IMR-90 (cell line): ENCODE measurements around the gene RAP1A. TPM values are rescaled to one million over a fixed set of nuclear protein-coding genes. Genes with fewer than 3 reads are reported as not detected.
A peak's percentile ranks its signal among the peaks of the same experiment; 100 is the strongest.

Experiments
- ATAC-seq: fragments of 200-7000 bp; cut with Tn5 transposase; 2 replicates; pipeline ENCODE4 v1.9.1; 2020; ENCODE audit warnings: low read depth, mild to moderate bottlenecking, moderate library complexity
- BruUV-seq: library from RNA; stranded (reverse); fragments of 400-500 nt; replicated peaks from 2 replicates; lab custom pipeline; 2021; lab: Mats Ljungman, UMichigan
- CTCF ChIA-PET: fragments of 300-600 bp; formaldehyde crosslinking; extraction: SDS; loops from one replicate; lab custom pipeline; 2021; ENCODE audit warnings: antibody characterized with exemption; lab: Yijun Ruan, JAX
- POLR2A ChIA-PET: fragments of 300-600 bp; sonication (Branson Sonifier 250); formaldehyde crosslinking; loops from one replicate; lab custom pipeline; 2022; ENCODE audit warnings: antibody characterized with exemption; ENCODE audit not compliant: unreplicated experiment; lab: Charles Lee
- DNase-seq: peaks from one replicate; pipeline ENCODE4 v3.0.0; 2013
- H2AFZ ChIP-seq: replicated peaks from 2 replicates; pipeline ENCODE3; 2013; ENCODE audit warnings: low read length, mild to moderate bottlenecking; ENCODE audit not compliant: poor library complexity
- H2AK5ac ChIP-seq: 2 replicates; pipeline ENCODE4 v1.6.1; 2013; ENCODE audit warnings: low read depth, low read length, inconsistent platforms
- H2AK9ac ChIP-seq: replicated peaks from 2 replicates; pipeline ENCODE3; 2013; ENCODE audit warnings: mild to moderate bottlenecking, low read depth, low read length, moderate library complexity; ENCODE audit not compliant: poor library complexity
- H2BK120ac ChIP-seq: 2 replicates; pipeline ENCODE4 v1.6.1; 2013; ENCODE audit warnings: low read depth, low read length, inconsistent platforms
- H2BK15ac ChIP-seq: 3 replicates; pipeline ENCODE4 v1.6.1; 2013; ENCODE audit warnings: low read depth, low read length, inconsistent platforms
- H2BK20ac ChIP-seq: 2 replicates; pipeline ENCODE4 v1.6.1; 2013; ENCODE audit warnings: low read depth, mild to moderate bottlenecking, inconsistent platforms, low read length, moderate library complexity
- H2BK5ac ChIP-seq: 2 replicates; pipeline ENCODE4 v1.6.1; 2013; ENCODE audit warnings: mild to moderate bottlenecking, low read depth, low read length, inconsistent platforms; ENCODE audit not compliant: poor library complexity, severe bottlenecking
- H3K14ac ChIP-seq: replicated peaks from 2 replicates; pipeline ENCODE4 v1.6.1; 2013; ENCODE audit warnings: low read depth, low read length, inconsistent platforms
- H3K18ac ChIP-seq: 2 replicates; pipeline ENCODE4 v1.6.1; 2013; ENCODE audit warnings: low read depth, low read length, control low read depth
- H3K23ac ChIP-seq: 2 replicates; pipeline ENCODE4 v1.6.1; 2013; ENCODE audit warnings: low read depth, low read length, inconsistent platforms
- H3K27ac ChIP-seq: 2 replicates; pipeline ENCODE4 v1.5.1; 2013; ENCODE audit warnings: mild to moderate bottlenecking, control low read depth, low read length; ENCODE audit not compliant: insufficient read depth
- H3K27me3 ChIP-seq: 2 replicates; pipeline ENCODE4 v1.6.1; 2013; ENCODE audit warnings: low read length; ENCODE audit not compliant: control insufficient read depth, insufficient read depth
- H3K36me3 ChIP-seq: 2 replicates; pipeline ENCODE4 v1.6.1; 2013; ENCODE audit warnings: low read length, mixed read lengths; ENCODE audit not compliant: control insufficient read depth, insufficient read depth
- H3K4ac ChIP-seq: 2 replicates; pipeline ENCODE4 v1.6.1; 2013; ENCODE audit warnings: low read depth, low read length, inconsistent platforms
- H3K4me1 ChIP-seq: 2 replicates; pipeline ENCODE4 v1.6.1; 2013; ENCODE audit warnings: low read length, mixed read lengths; ENCODE audit not compliant: control insufficient read depth, insufficient read depth
- H3K4me2 ChIP-seq: 2 replicates; pipeline ENCODE4 v1.6.1; 2013; ENCODE audit warnings: low read depth, mild to moderate bottlenecking, control low read depth, low read length, moderate library complexity
- H3K4me3 ChIP-seq: 2 replicates; pipeline ENCODE4 v1.5.1; 2013; ENCODE audit warnings: low read depth, mild to moderate bottlenecking, control low read depth, low read length, moderate library complexity; ENCODE audit not compliant: insufficient read depth
- H3K56ac ChIP-seq: 2 replicates; pipeline ENCODE4 v1.6.1; 2013; ENCODE audit warnings: low read length, inconsistent platforms; ENCODE audit not compliant: insufficient read depth; ENCODE audit errors: extremely low read depth
- H3K79me1 ChIP-seq, 2 experiments: 2 replicates each; pipeline ENCODE4 v1.6.1; 2013; ENCODE audit warnings: low read length in 2 of 2, inconsistent platforms in 1 of 2, low read depth in 1 of 2
- H3K9ac ChIP-seq: 2 replicates; pipeline ENCODE4 v1.6.1; 2013; ENCODE audit warnings: low read depth, low read length, control low read depth
- H3K9me1 ChIP-seq: 2 replicates; pipeline ENCODE4 v1.6.1; 2013; ENCODE audit warnings: low read length, inconsistent platforms; ENCODE audit not compliant: insufficient read depth
- H3K9me3 ChIP-seq: 2 replicates; pipeline ENCODE4 v1.6.1; 2013; ENCODE audit warnings: low read length; ENCODE audit not compliant: control insufficient read depth, insufficient read depth
- H4K20me1 ChIP-seq: 2 replicates; pipeline ENCODE4 v1.6.1; 2013; ENCODE audit warnings: low read length, inconsistent platforms; ENCODE audit not compliant: insufficient read depth
- H4K5ac ChIP-seq: 2 replicates; pipeline ENCODE4 v1.6.1; 2013; ENCODE audit warnings: mild to moderate bottlenecking, low read depth, low read length, control low read depth
- H4K8ac ChIP-seq, 2 experiments: 2 replicates each; pipeline ENCODE4 v1.6.1; 2013; ENCODE audit warnings: low read depth in 2 of 2, low read length in 2 of 2, control low read depth in 1 of 2, inconsistent platforms in 1 of 2
- H4K91ac ChIP-seq: 2 replicates; pipeline ENCODE4 v1.6.1; 2013; ENCODE audit warnings: low read depth, low read length, inconsistent platforms; ENCODE audit not compliant: insufficient read depth
- FOS ChIP-seq: fragments of 150-350 bp; IDR thresholded peaks from 2 replicates; pipeline ENCODE4 v1.6.1; 2016; ENCODE audit warnings: low read depth, low read length
- MAFK ChIP-seq: IDR thresholded peaks from 2 replicates; pipeline ENCODE4 v1.6.1; 2012; ENCODE audit warnings: low read depth, low read length, improper control_type of control experiment
- MAZ ChIP-seq: IDR thresholded peaks from 2 replicates; pipeline ENCODE4 v1.6.1; 2012; ENCODE audit warnings: low read depth, mild to moderate bottlenecking, low read length, improper control_type of control experiment, moderate library complexity, borderline replicate concordance
- NFE2L2 ChIP-seq: fragments of 150-350 bp; IDR thresholded peaks from 2 replicates; pipeline ENCODE4 v1.6.1; 2016; ENCODE audit warnings: low read depth, mild to moderate bottlenecking, low read length
- POLR2A ChIP-seq: IDR thresholded peaks from 2 replicates; pipeline ENCODE4 v1.6.1; 2012; ENCODE audit warnings: mild to moderate bottlenecking, low read depth, low read length
- WGBS, 2 experiments: methylation state at CpG; one replicate each; pipeline versions ENCODE4 v1.1.5 to v1.1.7; 2013; ENCODE audit warnings: missing lambda C conversion rate in 2 of 2; ENCODE audit not compliant: insufficient read length in 1 of 2; ENCODE audit errors: extremely low coverage in 2 of 2; 5-methylcytosine and 5-hydroxymethylcytosine counted together
- dilution Hi-C: fragments of 300-500 bp; cut with HindIII; formaldehyde crosslinking; loops from one replicate; pipeline ENCODE4 v1.14.3; 2018; ENCODE audit warnings: low sequenced_read_pairs; ENCODE audit not compliant: unreplicated experiment
- in situ Hi-C: fragments of 300-500 bp; cut with MboI; formaldehyde crosslinking; loops from 3 replicates; pipeline ENCODE4 v1.14.3; 2019; ENCODE audit warnings: low sequenced_read_pairs, inconsistent platforms, mixed read lengths
- intact Hi-C: fragments of 100-400 bp; cut with micrococcal nuclease; formaldehyde crosslinking; loops from 2 replicates; pipeline ENCODE4 v1.10.0; 2022
- polyA plus RNA-seq, 3 experiments: library from polyadenylated mRNA; depleted of rRNA; stranded (reverse); fragments of >200 nt; gene quantifications; 2 replicates each; pipeline ENCODE4 v1.2.3, GENCODE V29; 2012; ENCODE audit warnings: low replicate concordance in 1 of 3
- total RNA-seq: library from RNA; depleted of rRNA; stranded (reverse); fragments of >200 nt; gene quantifications from 2 replicates; pipeline ENCODE4 v1.2.3, GENCODE V29; 2012
- TF ChIP-seq, protein P1 (sequence below): fragments of 150-350 bp; IDR thresholded peaks from 2 replicates; pipeline ENCODE4 v1.6.1; 2017; ENCODE audit warnings: mild to moderate bottlenecking, antibody characterized with exemption, low read length, low read depth
- TF ChIP-seq, protein P2 (sequence below): conservative IDR thresholded peaks from 2 replicates; pipeline ENCODE4 v1.5.1; 2012; ENCODE audit warnings: mild to moderate bottlenecking, low read depth, low read length, improper control_type of control experiment

Gene RAP1A
- total and polyA plus RNA-seq, 2 of the 4 experiments (the other 2 are of a cell fraction), result 18.1 to 43.6 TPM

DNA sequence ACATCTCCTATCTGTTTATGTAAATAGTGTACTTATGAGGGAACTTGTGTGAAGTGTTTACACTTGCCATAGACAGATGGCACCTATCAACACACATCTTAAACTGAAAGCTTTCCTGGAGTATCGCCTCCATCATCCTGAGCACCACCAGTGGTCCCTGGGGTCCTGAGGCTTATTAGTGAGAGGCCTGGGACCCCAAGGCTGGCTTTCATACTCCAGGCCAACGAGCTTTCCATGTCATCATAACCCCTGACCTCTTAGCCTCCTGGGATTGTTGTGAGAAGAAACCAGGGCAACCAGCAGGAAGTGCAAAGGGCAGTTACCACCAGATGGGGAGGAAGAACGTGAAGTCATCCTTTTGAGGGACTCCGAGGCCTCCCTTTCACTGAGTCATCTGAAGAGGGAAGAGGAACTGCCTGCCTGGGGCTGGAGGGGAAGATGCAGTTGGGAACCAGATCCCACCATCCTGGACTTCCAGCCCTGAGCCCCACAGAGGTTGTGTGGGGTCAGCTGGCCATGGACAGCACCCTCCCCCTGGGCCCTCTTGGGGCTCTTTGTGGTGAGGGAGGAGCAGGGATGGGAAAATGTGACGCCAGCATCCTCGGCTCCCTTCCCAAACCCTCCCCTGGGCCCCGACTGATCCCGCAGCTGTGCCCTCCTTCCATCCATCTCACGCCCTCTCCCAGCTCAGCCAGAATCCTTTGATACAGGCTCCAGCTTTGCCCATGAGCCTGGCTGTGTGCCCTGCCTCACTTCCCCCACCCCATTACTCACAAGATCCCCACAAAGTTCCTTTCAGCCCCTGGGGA is 113.8 kb downstream of the RAP1A start:
- TF ChIP-seq POLR2A (peak; percentile 26; the same call in 1 of the 2 replicates), NFE2L2 (peak; percentile 62; the same call in 1 of the 2 replicates), FOS (peak; percentile 52), MAFK (no peak; the same call in 1 of the 2 replicates), MAZ (0 out of 2 replicates have a peak, but pooled peaks have one; percentile 44)
- TF ChIP-seq, protein P1, sequence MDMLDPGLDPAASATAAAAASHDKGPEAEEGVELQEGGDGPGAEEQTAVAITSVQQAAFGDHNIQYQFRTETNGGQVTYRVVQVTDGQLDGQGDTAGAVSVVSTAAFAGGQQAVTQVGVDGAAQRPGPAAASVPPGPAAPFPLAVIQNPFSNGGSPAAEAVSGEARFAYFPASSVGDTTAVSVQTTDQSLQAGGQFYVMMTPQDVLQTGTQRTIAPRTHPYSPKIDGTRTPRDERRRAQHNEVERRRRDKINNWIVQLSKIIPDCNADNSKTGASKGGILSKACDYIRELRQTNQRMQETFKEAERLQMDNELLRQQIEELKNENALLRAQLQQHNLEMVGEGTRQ, result 0 out of 2 replicates have a peak, but pooled peaks have one; percentile 2
- TF ChIP-seq, protein P2, sequence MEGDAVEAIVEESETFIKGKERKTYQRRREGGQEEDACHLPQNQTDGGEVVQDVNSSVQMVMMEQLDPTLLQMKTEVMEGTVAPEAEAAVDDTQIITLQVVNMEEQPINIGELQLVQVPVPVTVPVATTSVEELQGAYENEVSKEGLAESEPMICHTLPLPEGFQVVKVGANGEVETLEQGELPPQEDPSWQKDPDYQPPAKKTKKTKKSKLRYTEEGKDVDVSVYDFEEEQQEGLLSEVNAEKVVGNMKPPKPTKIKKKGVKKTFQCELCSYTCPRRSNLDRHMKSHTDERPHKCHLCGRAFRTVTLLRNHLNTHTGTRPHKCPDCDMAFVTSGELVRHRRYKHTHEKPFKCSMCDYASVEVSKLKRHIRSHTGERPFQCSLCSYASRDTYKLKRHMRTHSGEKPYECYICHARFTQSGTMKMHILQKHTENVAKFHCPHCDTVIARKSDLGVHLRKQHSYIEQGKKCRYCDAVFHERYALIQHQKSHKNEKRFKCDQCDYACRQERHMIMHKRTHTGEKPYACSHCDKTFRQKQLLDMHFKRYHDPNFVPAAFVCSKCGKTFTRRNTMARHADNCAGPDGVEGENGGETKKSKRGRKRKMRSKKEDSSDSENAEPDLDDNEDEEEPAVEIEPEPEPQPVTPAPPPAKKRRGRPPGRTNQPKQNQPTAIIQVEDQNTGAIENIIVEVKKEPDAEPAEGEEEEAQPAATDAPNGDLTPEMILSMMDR, result no peak
- Histone ChIP-seq H3K4ac (peak overlapping the region; percentile 72), H3K36me3 (no peaks in the 10 kb centered on the region), H3K27ac (peak overlapping the region; percentile 45), H3K79me1 (peaks cover 18 to 68% of the 10 kb centered on the region in 2 experiments; a peak in 2 of 4 replicates), H2BK20ac (peak overlapping the region; percentile 15; the same call in 1 of the 2 replicates), H3K4me1 (peaks cover 35% of the 10 kb centered on the region), H3K23ac (peak overlapping the region; percentile 21; the same call in 1 of the 2 replicates), H4K91ac (peak overlapping the region; percentile 58; the same call in 1 of the 2 replicates), H4K20me1 (peaks cover 7% of the 10 kb centered on the region; the same call in 1 of the 2 replicates), H3K56ac (no peak overlapping the region), H3K9me3 (no peaks in the 10 kb centered on the region), H4K8ac (peak overlapping the region; percentile 67 to 72), H3K14ac (peak overlapping the region; percentile 84; the same call in 1 of the 2 replicates), H3K9ac (no peak overlapping the region), H2AFZ (peak overlapping the region; percentile 90), H2AK5ac (peak overlapping the region; percentile 87), H4K5ac (peak overlapping the region; percentile 27), H3K9me1 (peaks cover 32% of the 10 kb centered on the region), H2BK120ac (peak overlapping the region; percentile 73), H3K4me2 (peak overlapping the region; percentile 10; the same call in 1 of the 2 replicates), H3K18ac (peak overlapping the region; percentile 67; the same call in 1 of the 2 replicates), H2BK5ac (peak overlapping the region; percentile 49), H3K4me3 (no peak overlapping the region), H2BK15ac (peak overlapping the region; percentile 0; the same call in 1 of the 3 replicates), H2AK9ac (peak overlapping the region; percentile 68), H3K27me3 (no peaks in the 10 kb centered on the region)
- ChIA-PET CTCF (interaction anchor here (1.1 kb wide), 1 partner anchor 19 kb away, joined by 3 read pairs; no protein-coding TSS in a partner anchor), POLR2A (no interaction called here)
- BruUV-seq, result no TSS peak
- DNase-seq (peak; percentile 91), ATAC-seq (peak; percentile 76)
- intact Hi-C loops (no loop called here), in situ Hi-C loops (no loop called here), dilution Hi-C loops (no loop called here)
- 17% methylated on average over 2 of the region's 9 CpGs; no CpG with 5 or more reads in 1 of the 2 experiments for WGBS, 2 experiments
